ENCODE results near the gene RAB20. TPM values are rescaled to one million over a fixed set of nuclear protein-coding genes. Genes with fewer than 3 reads are reported as not detected.

The RAB20 gene
- total and polyA plus RNA-seq, 7 donors: 1.2 to 20.5 (median 2.9) TPM

DNA sequence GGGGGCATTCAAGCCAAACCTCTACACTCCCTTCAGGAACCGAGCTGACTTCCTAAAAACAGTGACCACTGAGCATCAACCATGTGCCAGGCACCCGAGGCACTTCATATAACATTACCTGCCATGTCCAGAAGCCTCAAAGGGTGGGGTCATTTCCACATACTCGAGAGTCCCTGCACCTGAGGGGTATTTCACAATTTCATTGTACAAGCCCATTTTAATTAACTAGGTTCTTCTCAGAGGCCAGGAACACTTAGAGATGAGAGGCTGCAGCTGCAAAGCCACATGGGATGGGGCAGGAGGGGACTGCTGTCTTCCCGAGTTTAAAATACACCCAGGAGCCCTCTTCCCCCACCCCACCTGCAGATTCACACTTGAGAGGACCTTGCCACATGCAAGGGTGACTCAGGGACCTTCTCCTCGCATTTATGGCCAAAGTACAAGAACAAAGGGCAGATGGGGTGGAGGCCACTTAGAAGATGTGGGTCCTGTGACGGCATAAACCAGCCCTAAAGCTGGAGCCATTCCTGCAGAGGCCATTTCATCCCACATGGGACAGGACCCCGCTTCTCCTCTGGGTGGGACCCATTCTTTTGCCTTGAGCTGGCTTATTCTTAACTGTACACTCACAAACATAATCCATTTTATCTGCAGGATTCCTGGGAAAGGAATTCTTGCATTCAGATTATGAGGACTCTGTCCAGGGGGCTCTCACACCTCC, 43.9 kb downstream of the RAB20 start:
- TF ChIP-seq, protein P1, sequence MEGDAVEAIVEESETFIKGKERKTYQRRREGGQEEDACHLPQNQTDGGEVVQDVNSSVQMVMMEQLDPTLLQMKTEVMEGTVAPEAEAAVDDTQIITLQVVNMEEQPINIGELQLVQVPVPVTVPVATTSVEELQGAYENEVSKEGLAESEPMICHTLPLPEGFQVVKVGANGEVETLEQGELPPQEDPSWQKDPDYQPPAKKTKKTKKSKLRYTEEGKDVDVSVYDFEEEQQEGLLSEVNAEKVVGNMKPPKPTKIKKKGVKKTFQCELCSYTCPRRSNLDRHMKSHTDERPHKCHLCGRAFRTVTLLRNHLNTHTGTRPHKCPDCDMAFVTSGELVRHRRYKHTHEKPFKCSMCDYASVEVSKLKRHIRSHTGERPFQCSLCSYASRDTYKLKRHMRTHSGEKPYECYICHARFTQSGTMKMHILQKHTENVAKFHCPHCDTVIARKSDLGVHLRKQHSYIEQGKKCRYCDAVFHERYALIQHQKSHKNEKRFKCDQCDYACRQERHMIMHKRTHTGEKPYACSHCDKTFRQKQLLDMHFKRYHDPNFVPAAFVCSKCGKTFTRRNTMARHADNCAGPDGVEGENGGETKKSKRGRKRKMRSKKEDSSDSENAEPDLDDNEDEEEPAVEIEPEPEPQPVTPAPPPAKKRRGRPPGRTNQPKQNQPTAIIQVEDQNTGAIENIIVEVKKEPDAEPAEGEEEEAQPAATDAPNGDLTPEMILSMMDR (IDR thresholded peaks at IDR 0.05): no peak
- WGBS, 3 donors: 65 to 70% (median 65%) methylated on average over 7 of the region's 7 CpGs
- DNase-seq (no peak), ATAC-seq (no peak)
- H3K36me3 ChIP-seq (ENCODE audit: insufficient read depth in 1 of 2, low read depth in 1 of 2): peaks cover 0 to 5% of the 10 kb centered on the region in 2 donors
- no peaks in the 10 kb centered on the region for H3K4me1 ChIP-seq
- H3K27ac ChIP-seq: no peak overlapping the region
- no peak overlapping the region for H3K4me3 ChIP-seq
- no peaks in the 10 kb centered on the region for H3K9me3 ChIP-seq
- H3K27me3 ChIP-seq (ENCODE audit: insufficient read depth in 3 of 3, low read length in 2 of 3): no peaks in the 10 kb centered on the region
- intact Hi-C loops (cut with DNase I): no loop called here

DNA sequence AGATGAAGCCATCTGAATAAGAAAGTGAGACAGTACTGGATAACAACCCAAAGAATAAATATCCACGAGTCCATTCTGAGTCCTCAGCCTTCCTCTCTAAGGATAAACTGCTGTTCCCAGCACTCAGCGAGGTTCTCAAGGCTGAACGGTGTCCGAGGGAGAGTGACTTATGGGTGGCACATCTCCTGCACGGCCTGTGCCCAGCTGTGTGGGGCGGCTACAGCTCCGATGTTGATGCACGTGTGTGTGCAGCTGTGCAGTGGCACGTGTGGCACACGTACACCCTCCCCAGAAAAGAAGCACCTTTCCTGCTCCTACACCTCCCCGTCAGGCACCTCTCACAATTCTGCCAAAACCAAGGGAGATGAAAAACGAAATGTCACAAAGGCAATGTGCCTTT, 45.0 kb downstream of the RAB20 start:
- Histone ChIP-seq H3K4me3 (no peak overlapping the region), H3K27ac (no peak overlapping the region), H3K36me3 (ENCODE audit: insufficient read depth in 1 of 2, low read depth in 1 of 2) (peaks cover 0 to 10% of the 10 kb centered on the region in 2 donors), H3K27me3 (ENCODE audit: insufficient read depth in 3 of 3, low read length in 2 of 3) (no peaks in the 10 kb centered on the region), H3K9me3 (no peaks in the 10 kb centered on the region), H3K4me1 (no peaks in the 10 kb centered on the region)
- DNase-seq: no peak
- ATAC-seq: no peak
- WGBS, 3 donors: 45 to 62% (median 47%) methylated on average over 12 of the region's 12 CpGs
- TF ChIP-seq, protein P1 (IDR thresholded peaks at IDR 0.05): no peak
- intact Hi-C loops (cut with DNase I): no loop called here

DNA sequence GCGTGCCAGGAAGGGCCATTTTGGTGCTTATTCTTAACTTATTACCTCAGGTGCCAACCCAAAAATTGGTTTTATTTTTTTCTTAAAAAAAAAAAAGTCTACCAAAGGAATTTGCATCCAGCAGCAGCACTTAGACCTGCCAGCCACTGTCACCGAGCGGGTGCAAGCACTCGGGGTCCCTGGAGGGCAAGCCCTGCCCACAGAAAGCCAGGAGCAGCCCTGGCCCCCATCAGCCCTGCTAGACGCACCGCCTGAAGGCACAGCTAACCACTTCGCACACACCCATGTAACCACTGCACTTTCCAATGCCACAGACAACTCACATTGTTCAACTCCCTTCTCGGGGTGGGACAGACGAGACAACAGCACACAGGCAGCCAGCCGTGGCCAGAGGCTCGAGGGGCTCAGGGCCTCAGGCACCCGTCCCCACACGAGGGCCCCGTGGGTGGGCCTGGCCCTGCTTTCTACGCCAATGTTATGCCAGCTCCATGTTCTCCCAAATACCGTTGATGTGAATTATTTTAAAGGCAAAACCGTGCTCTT, 49.3 kb downstream of the RAB20 start:
- intact Hi-C loops (cut with DNase I): no loop called here
- peaks cover 8% of the 10 kb centered on the region for H3K4me1 ChIP-seq
- ATAC-seq (no peak), DNase-seq (peak in 1 of 2 donors; percentile 46)
- H3K4me3 ChIP-seq: no peak overlapping the region
- WGBS, 3 donors: 85 to 91% (median 90%) methylated on average over 17 of the region's 17 CpGs
- no peak overlapping the region for H3K27ac ChIP-seq
- H3K27me3 ChIP-seq (ENCODE audit: insufficient read depth in 3 of 3, low read length in 2 of 3): no peaks in the 10 kb centered on the region
- H3K9me3 ChIP-seq: no peaks in the 10 kb centered on the region
- H3K36me3 ChIP-seq (ENCODE audit: insufficient read depth in 1 of 2, low read depth in 1 of 2): peaks cover 0 to 24% of the 10 kb centered on the region in 2 donors
- TF ChIP-seq, protein P1 (IDR thresholded peaks at IDR 0.05): no peak

DNA sequence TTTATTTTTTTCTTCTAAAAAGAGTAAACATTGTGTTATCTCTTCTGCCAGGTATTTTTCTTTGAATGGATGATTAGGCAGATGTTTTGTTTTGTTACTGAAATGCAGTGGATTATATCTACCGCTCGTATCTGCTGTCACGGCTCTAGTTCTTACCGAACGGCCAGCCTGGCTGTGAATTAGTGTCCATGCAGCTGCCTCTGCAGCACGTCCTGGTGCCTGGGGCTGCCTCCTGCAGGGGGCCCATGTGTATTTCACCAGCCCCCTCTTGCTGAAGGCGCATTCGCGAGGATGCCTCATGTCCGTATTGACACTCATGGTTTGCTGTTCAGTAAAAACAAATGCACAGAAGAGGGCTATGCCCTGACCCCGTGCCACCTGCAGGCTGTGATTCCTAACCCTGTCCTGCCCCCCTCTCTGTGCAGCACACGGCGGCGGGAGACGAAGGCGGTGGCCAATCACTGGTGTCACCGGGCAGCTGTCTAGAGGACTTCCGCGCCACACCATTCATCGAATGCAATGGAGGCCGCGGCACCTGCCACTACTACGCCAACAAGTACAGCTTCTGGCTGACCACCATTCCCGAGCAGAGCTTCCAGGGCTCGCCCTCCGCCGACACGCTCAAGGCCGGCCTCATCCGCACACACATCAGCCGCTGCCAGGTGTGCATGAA, 49.9 kb downstream of the RAB20 start:
- ATAC-seq (no peak), DNase-seq (no peak)
- intact Hi-C loops (cut with DNase I): no loop called here
- peaks cover 0 to 28% of the 10 kb centered on the region in 2 donors for H3K36me3 ChIP-seq (ENCODE audit: insufficient read depth in 1 of 2, low read depth in 1 of 2)
- H3K4me1 ChIP-seq: peaks cover 14% of the 10 kb centered on the region
- H3K9me3 ChIP-seq: no peaks in the 10 kb centered on the region
- TF ChIP-seq, protein P1 (IDR thresholded peaks at IDR 0.05): no peak
- H3K27me3 ChIP-seq (ENCODE audit: insufficient read depth in 3 of 3, low read length in 2 of 3): no peaks in the 10 kb centered on the region
- no peak overlapping the region for H3K27ac ChIP-seq
- 92 to 95% (median 94%) methylated on average over 29 to 31 of the region's 31 CpGs for WGBS, 3 donors
- no peak overlapping the region for H3K4me3 ChIP-seq
